Liver (tissue), 9 donors: ENCODE results near the gene PAOX. TPM values are rescaled to one million over a fixed set of nuclear protein-coding genes. Genes with fewer than 3 reads are reported as not detected.
A peak's percentile ranks its signal among the peaks of the same experiment; 100 is the strongest.

Experiments used
- DNase-seq: peaks from one replicate; pipeline ENCODE4 v3.0.0-alpha.2; 2017; ENCODE audit warnings: low spot score
- H3K27ac ChIP-seq, 2 donors: one replicate each; pipeline ENCODE4 v1.7.0; 2013; ENCODE audit warnings: inconsistent platforms in 2 of 2, low read length in 2 of 2, control low read depth in 1 of 2, low read depth in 1 of 2, mild to moderate bottlenecking in 1 of 2
- H3K27me3 ChIP-seq, 4 donors: one replicate each; pipeline versions ENCODE4 v1.6.1 to v1.7.0; 2013; ENCODE audit warnings: low read length in 3 of 4, inconsistent platforms in 1 of 4, mild to moderate bottlenecking in 1 of 4, moderate library complexity in 1 of 4; ENCODE audit not compliant: control insufficient read depth in 4 of 4, insufficient read depth in 4 of 4
- H3K36me3 ChIP-seq, 4 donors: one replicate each; pipeline versions ENCODE4 v1.6.1 to v1.7.0; 2013; ENCODE audit warnings: low read length in 3 of 4, mild to moderate bottlenecking in 3 of 4, low read depth in 1 of 4, moderate library complexity in 1 of 4; ENCODE audit not compliant: control insufficient read depth in 4 of 4, insufficient read depth in 3 of 4
- H3K4me1 ChIP-seq, 4 donors: one replicate each; pipeline versions ENCODE4 v1.6.1 to v1.7.0; 2013; ENCODE audit warnings: low read length in 3 of 4, mild to moderate bottlenecking in 3 of 4, moderate library complexity in 1 of 4; ENCODE audit not compliant: control insufficient read depth in 4 of 4, insufficient read depth in 4 of 4
- H3K4me3 ChIP-seq, 3 donors: one replicate each; pipeline versions ENCODE4 v1.6.1 to v1.7.0; 2013; ENCODE audit warnings: low read length in 3 of 3, control low read depth in 1 of 3, low read depth in 1 of 3, mild to moderate bottlenecking in 1 of 3
- H3K9ac ChIP-seq, 2 donors: one replicate each; pipeline ENCODE4 v1.7.0; 2013; ENCODE audit warnings: low read length in 2 of 2, mild to moderate bottlenecking in 2 of 2, moderate library complexity in 2 of 2, control low read depth in 1 of 2, low read depth in 1 of 2
- H3K9me3 ChIP-seq, 4 donors: one replicate each; pipeline versions ENCODE4 v1.6.1 to v1.7.0; 2013; ENCODE audit warnings: low read length in 3 of 4; ENCODE audit not compliant: control insufficient read depth in 4 of 4
- ATF3 ChIP-seq: IDR thresholded peaks from 2 replicates; pipeline ENCODE4 v1.6.1; 2016; ENCODE audit warnings: antibody characterized with exemption
- GABPA ChIP-seq, 2 donors: IDR thresholded peaks in 1 of 2; conservative IDR thresholded peaks in 1 of 2; 2 replicates each; pipeline ENCODE4 v1.6.1; 2016; ENCODE audit warnings: antibody characterized with exemption in 2 of 2, mild to moderate bottlenecking in 1 of 2, moderate library complexity in 1 of 2
- HNF4G ChIP-seq: IDR thresholded peaks from 2 replicates; pipeline ENCODE4 v1.6.1; 2016; ENCODE audit warnings: antibody characterized with exemption
- JUND ChIP-seq, 2 donors: IDR thresholded peaks; 2 replicates each; pipeline ENCODE4 v1.6.1; 2016; ENCODE audit warnings: antibody characterized with exemption in 2 of 2
- RAD21 ChIP-seq, 2 donors: IDR thresholded peaks; 2 replicates each; pipeline ENCODE4 v1.6.1; 2016; ENCODE audit warnings: antibody characterized with exemption in 2 of 2, mild to moderate bottlenecking in 2 of 2
- SP1 ChIP-seq: IDR thresholded peaks from 2 replicates; pipeline ENCODE4 v1.6.1; 2018; ENCODE audit warnings: antibody characterized with exemption, mild to moderate bottlenecking
- TAF1 ChIP-seq: conservative IDR thresholded peaks from 2 replicates; pipeline ENCODE4 v1.6.1; 2016; ENCODE audit warnings: antibody characterized with exemption, mild to moderate bottlenecking
- WGBS: extraction: QIAGEN DNeasy Blood & Tissue Kit; methylation state at CpG from one replicate; pipeline ENCODE4 v1.1.7; 2013; 5-methylcytosine and 5-hydroxymethylcytosine counted together
- polyA plus RNA-seq, 2 donors: library from polyadenylated mRNA; stranded (reverse) in 1 of 2; unstranded in 1 of 2; fragments of 200-250 nt in 1 of 2; fragments of >200 nt in 1 of 2; fragmentation: Nextera tagmentation in 1 of 2; extraction: Ambion mirVana in 1 of 2; gene quantifications; one replicate each; pipeline versions ENCODE4 v1.2.1 to v1.2.3, GENCODE V29; 2013 to 2015
- total RNA-seq, 2 donors: library from RNA; depleted of rRNA; stranded (reverse); fragments of >200 nt; gene quantifications; one replicate each; pipeline ENCODE4 v1.2.3, GENCODE V29; 2014
- TF ChIP-seq, protein P1 (sequence below): IDR thresholded peaks from 2 replicates; pipeline ENCODE4 v1.6.1; 2016; ENCODE audit warnings: antibody characterized with exemption, mild to moderate bottlenecking
- TF ChIP-seq, protein P2 (sequence below): fragments of 150-350 bp; IDR thresholded peaks from 2 replicates; pipeline ENCODE4 v1.5.1; 2017; ENCODE audit warnings: improper control_type of control experiment, low read depth, low read length; ENCODE audit not compliant: missing input control
- donor health status: healthy.
- donor health status: healthy.
- donor health status: healthy.
- donor health status: healthy.
- donor health status: healthy.

Gene PAOX
- total and polyA plus RNA-seq, 4 donors = 4.8 to 17.8 (median 13.3) TPM

- no peak for DNase-seq
- 94% methylated on average over 6 of the region's 6 CpGs for WGBS
- H3K27ac ChIP-seq = no peak overlapping the region
- H3K4me3 ChIP-seq = no peak overlapping the region
- no peaks in the 10 kb centered on the region for H3K9me3 ChIP-seq
- H3K9ac ChIP-seq = no peak overlapping the region
- H3K36me3 ChIP-seq = peaks cover 0 to 11% (median 7%) of the 10 kb centered on the region in 4 donors
- H3K27me3 ChIP-seq = peaks cover 0 to 3% (median 0%) of the 10 kb centered on the region in 4 donors
- peaks cover 0 to 10% (median 4%) of the 10 kb centered on the region in 4 donors for H3K4me1 ChIP-seq
- TF ChIP-seq ATF3 (no peak), SP1 (no peak), JUND (IDR thresholded peaks at IDR 0.05) (no peak), TAF1 (no peak), GABPA (IDR thresholded peaks at IDR 0.05 in 1 of 2, conservative IDR thresholded peaks at IDR 0.05 in 1 of 2) (no peak), RAD21 (IDR thresholded peaks at IDR 0.05) (no peak)
- TF ChIP-seq, protein P1, sequence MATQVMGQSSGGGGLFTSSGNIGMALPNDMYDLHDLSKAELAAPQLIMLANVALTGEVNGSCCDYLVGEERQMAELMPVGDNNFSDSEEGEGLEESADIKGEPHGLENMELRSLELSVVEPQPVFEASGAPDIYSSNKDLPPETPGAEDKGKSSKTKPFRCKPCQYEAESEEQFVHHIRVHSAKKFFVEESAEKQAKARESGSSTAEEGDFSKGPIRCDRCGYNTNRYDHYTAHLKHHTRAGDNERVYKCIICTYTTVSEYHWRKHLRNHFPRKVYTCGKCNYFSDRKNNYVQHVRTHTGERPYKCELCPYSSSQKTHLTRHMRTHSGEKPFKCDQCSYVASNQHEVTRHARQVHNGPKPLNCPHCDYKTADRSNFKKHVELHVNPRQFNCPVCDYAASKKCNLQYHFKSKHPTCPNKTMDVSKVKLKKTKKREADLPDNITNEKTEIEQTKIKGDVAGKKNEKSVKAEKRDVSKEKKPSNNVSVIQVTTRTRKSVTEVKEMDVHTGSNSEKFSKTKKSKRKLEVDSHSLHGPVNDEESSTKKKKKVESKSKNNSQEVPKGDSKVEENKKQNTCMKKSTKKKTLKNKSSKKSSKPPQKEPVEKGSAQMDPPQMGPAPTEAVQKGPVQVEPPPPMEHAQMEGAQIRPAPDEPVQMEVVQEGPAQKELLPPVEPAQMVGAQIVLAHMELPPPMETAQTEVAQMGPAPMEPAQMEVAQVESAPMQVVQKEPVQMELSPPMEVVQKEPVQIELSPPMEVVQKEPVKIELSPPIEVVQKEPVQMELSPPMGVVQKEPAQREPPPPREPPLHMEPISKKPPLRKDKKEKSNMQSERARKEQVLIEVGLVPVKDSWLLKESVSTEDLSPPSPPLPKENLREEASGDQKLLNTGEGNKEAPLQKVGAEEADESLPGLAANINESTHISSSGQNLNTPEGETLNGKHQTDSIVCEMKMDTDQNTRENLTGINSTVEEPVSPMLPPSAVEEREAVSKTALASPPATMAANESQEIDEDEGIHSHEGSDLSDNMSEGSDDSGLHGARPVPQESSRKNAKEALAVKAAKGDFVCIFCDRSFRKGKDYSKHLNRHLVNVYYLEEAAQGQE = no peak
- TF ChIP-seq, protein P2, sequence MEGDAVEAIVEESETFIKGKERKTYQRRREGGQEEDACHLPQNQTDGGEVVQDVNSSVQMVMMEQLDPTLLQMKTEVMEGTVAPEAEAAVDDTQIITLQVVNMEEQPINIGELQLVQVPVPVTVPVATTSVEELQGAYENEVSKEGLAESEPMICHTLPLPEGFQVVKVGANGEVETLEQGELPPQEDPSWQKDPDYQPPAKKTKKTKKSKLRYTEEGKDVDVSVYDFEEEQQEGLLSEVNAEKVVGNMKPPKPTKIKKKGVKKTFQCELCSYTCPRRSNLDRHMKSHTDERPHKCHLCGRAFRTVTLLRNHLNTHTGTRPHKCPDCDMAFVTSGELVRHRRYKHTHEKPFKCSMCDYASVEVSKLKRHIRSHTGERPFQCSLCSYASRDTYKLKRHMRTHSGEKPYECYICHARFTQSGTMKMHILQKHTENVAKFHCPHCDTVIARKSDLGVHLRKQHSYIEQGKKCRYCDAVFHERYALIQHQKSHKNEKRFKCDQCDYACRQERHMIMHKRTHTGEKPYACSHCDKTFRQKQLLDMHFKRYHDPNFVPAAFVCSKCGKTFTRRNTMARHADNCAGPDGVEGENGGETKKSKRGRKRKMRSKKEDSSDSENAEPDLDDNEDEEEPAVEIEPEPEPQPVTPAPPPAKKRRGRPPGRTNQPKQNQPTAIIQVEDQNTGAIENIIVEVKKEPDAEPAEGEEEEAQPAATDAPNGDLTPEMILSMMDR = no peak
These were observed 41.5 kb downstream of the PAOX start for GRCh38 chr10:133420579-133420978.

GRCh38 chr10:133421336-133422222 is 42.5 kb downstream of the PAOX start:
- Histone ChIP-seq H3K27ac (no peak overlapping the region), H3K27me3 (peaks cover 0 to 3% (median 0%) of the 10 kb centered on the region in 4 donors), H3K4me1 (peaks cover 0 to 10% (median 4%) of the 10 kb centered on the region in 4 donors), H3K9ac (no peak overlapping the region), H3K36me3 (peaks cover 0 to 10% (median 7%) of the 10 kb centered on the region in 4 donors), H3K9me3 (no peaks in the 10 kb centered on the region), H3K4me3 (no peak overlapping the region)
- DNase-seq = peak; percentile 32
- TF ChIP-seq HNF4G (no peak), ATF3 (no peak)
- WGBS = 91% methylated on average over 16 of the region's 17 CpGs
